ENCODE results near the gene EHMT1. TPM values are rescaled to one million over a fixed set of nuclear protein-coding genes. Genes with fewer than 3 reads are reported as not detected.
A peak's percentile ranks its signal among the peaks of the same experiment; 100 is the strongest.

Gene EHMT1
- total and polyA plus RNA-seq, 2 of the 8 experiments (the other 6 are each of a cell fraction or from before 2014, with no cell fraction given) = 95.7 to 163 TPM

- Histone ChIP-seq H3K23me2 (ENCODE audit: low read depth, low read length) (no peaks in the 10 kb centered on the region), H2AK5ac (ENCODE audit: low read depth, low read length) (no peak overlapping the region), H4K8ac (ENCODE audit: extremely low read depth, insufficient read depth, low read length) (peak overlapping the region; percentile 62), H2BK20ac (ENCODE audit: low read length) (no peak overlapping the region), H3K36me3 (ENCODE audit: control insufficient read depth in 2 of 4, insufficient read depth in 4 of 4, low read length in 3 of 4) (peaks cover 2 to 19% (median 8%) of the 10 kb centered on the region in 4 experiments; a peak in 5 of 8 replicates), H2AFZ (ENCODE audit: low read length) (no peak overlapping the region), H3K4me2 (ENCODE audit: insufficient read depth in 1 of 2, low read depth in 2 of 2, low read length in 2 of 2) (no peak overlapping the region), H3K4me3 (ENCODE audit: extremely low read depth in 1 of 4, insufficient read depth in 2 of 4, low read depth in 3 of 4, low read length in 4 of 4) (no peak overlapping the region), H3K18ac (ENCODE audit: extremely low read depth, low read length) (no peak overlapping the region), H4K91ac (replicated peaks; ENCODE audit: insufficient read length, low read length) (no peak overlapping the region), H3K9me3 (ENCODE audit: insufficient read depth in 2 of 2, low read depth in 1 of 2, low read length in 1 of 2) (no peaks in the 10 kb centered on the region), H2BK120ac (replicated peaks; ENCODE audit: low read depth, low read length) (no peak overlapping the region), H3K79me2 (ENCODE audit: control insufficient read depth in 1 of 2, insufficient read depth in 2 of 2, low read length in 2 of 2) (peaks cover 0 to 18% of the 10 kb centered on the region in 2 experiments; a peak in 2 of 4 replicates), H3K56ac (replicated peaks; ENCODE audit: insufficient read length, low read depth, low read length) (no peak overlapping the region), H3K4ac (replicated peaks; ENCODE audit: insufficient read length, low read depth, low read length) (no peak overlapping the region), H3K14ac (ENCODE audit: insufficient read length) (no peak overlapping the region), H3K9ac (replicated peaks in 1 of 4; ENCODE audit: extremely low read depth in 1 of 4, low read depth in 3 of 4, low read length in 3 of 4) (no peak overlapping the region), H3K79me1 (ENCODE audit: low read depth, low read length) (peaks cover 12% of the 10 kb centered on the region), H4K20me1 (replicated peaks in 1 of 2; ENCODE audit: control insufficient read depth in 1 of 2, insufficient read depth in 2 of 2, low read length in 2 of 2) (peaks cover 0 to 7% of the 10 kb centered on the region in 2 experiments), H3K23ac (ENCODE audit: insufficient read length) (no peak overlapping the region), H3K27me3 (replicated peaks in 1 of 4; ENCODE audit: control insufficient read depth in 3 of 4, extremely low read depth in 1 of 4, insufficient read depth in 3 of 4, low read length in 3 of 4) (no peaks in the 10 kb centered on the region), H2BK15ac (ENCODE audit: low read length) (no peak overlapping the region), H4K5ac (ENCODE audit: insufficient read length, low read depth, low read length) (no peak overlapping the region), H2BK12ac (ENCODE audit: low read depth, low read length) (no peak overlapping the region), H3K4me1 (replicated peaks in 1 of 4; ENCODE audit: control insufficient read depth in 3 of 4, insufficient read depth in 4 of 4, low read length in 3 of 4) (no peaks in the 10 kb centered on the region), H3K27ac (ENCODE audit: low read depth, low read length) (no peak overlapping the region), H2BK5ac (ENCODE audit: low read depth, low read length) (no peak overlapping the region)
- DNase-seq (ENCODE audit: low read depth in 1 of 2, low spot score in 2 of 2) (no peak), FAIRE-seq (no peak)
- POLR2A ChIA-PET (ENCODE audit: partially characterized antibody) = interaction anchor here (0.6 to 2.1 kb wide), 5 partner anchors 9 to 148 kb away, joined by 3 to 7 read pairs (median 4); no protein-coding TSS in a partner anchor
- CTCF ChIA-PET (ENCODE audit: partially characterized antibody) = interaction anchor here (0.6 to 2.2 kb wide), 5 partner anchors 9 to 380 kb away, joined by 3 to 6 read pairs (median 3); no protein-coding TSS in a partner anchor
- 92% methylated on average over 9 of the region's 9 CpGs; no CpG with 5 or more reads in 1 of the 2 experiments for WGBS, 2 experiments (ENCODE audit: extremely low coverage in 1 of 2, insufficient coverage in 1 of 2, insufficient read length in 1 of 2, insufficient replicate concordance in 2 of 2, low coverage in 1 of 2, low lambda C conversion rate in 2 of 2, missing lambda C conversion rate in 1 of 2)
- TF ChIP-seq USF2 (IDR thresholded peaks at IDR 0.05; ENCODE audit: low read length) (no peak), ATF2 (IDR thresholded peaks at IDR 0.05; ENCODE audit: low read length) (no peak), EGR1 (IDR thresholded peaks at IDR 0.05; ENCODE audit: borderline replicate concordance, low read depth, low read length) (no peak), JUND (IDR thresholded peaks at IDR 0.05; ENCODE audit: low read length) (no peak), SIN3A (conservative IDR thresholded peaks at IDR 0.05 in 1 of 2, IDR thresholded peaks at IDR 0.05 in 1 of 2; ENCODE audit: low read depth in 1 of 2, low read length in 2 of 2) (no peak)
These were observed 121.5 kb downstream of the EHMT1 start for GRCh38 chr9:137740312-137740711.

Measured in H1 (cell line).